ENCODE measurements around the gene ZBTB7C. TPM values are rescaled to one million over a fixed set of nuclear protein-coding genes. Genes with fewer than 3 reads are reported as not detected.
A peak's percentile ranks its signal among the peaks of the same experiment; 100 is the strongest.

The ZBTB7C gene
- total RNA-seq, 1 donor from 2014 or later = 15.0 TPM

GRCh38 chr18:48037481-48038271 is 371.5 kb downstream of the ZBTB7C start:
- no peaks in the 10 kb centered on the region for H3K27me3 ChIP-seq (ENCODE audit: low read depth)
- no peak overlapping the region for H3K27ac ChIP-seq
- no peak overlapping the region for H3K4me3 ChIP-seq
- H3K9me3 ChIP-seq = no peaks in the 10 kb centered on the region
- intact Hi-C loops (cut with DNase I) = no loop called here
- TF ChIP-seq, protein P1, sequence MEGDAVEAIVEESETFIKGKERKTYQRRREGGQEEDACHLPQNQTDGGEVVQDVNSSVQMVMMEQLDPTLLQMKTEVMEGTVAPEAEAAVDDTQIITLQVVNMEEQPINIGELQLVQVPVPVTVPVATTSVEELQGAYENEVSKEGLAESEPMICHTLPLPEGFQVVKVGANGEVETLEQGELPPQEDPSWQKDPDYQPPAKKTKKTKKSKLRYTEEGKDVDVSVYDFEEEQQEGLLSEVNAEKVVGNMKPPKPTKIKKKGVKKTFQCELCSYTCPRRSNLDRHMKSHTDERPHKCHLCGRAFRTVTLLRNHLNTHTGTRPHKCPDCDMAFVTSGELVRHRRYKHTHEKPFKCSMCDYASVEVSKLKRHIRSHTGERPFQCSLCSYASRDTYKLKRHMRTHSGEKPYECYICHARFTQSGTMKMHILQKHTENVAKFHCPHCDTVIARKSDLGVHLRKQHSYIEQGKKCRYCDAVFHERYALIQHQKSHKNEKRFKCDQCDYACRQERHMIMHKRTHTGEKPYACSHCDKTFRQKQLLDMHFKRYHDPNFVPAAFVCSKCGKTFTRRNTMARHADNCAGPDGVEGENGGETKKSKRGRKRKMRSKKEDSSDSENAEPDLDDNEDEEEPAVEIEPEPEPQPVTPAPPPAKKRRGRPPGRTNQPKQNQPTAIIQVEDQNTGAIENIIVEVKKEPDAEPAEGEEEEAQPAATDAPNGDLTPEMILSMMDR (IDR thresholded peaks at IDR 0.05) = peak; percentile 36
- ATAC-seq (no peak), DNase-seq (no peak)
- H3K36me3 ChIP-seq = no peaks in the 10 kb centered on the region
- peaks cover 14% of the 10 kb centered on the region for H3K4me1 ChIP-seq

GRCh38 chr18:48036641-48037421 is 372.4 kb downstream of the ZBTB7C start:
- Histone ChIP-seq H3K9me3 (no peaks in the 10 kb centered on the region), H3K36me3 (no peaks in the 10 kb centered on the region), H3K4me1 (peaks cover 14% of the 10 kb centered on the region), H3K27me3 (ENCODE audit: low read depth) (no peaks in the 10 kb centered on the region), H3K4me3 (no peak overlapping the region), H3K27ac (peak overlapping the region; percentile 31)
- DNase-seq = no peak
- intact Hi-C loops (cut with DNase I) = no loop called here
- TF ChIP-seq, protein P1 (IDR thresholded peaks at IDR 0.05) = no peak
- ATAC-seq = peak; percentile 54 to 58

- DNase-seq (peak; percentile 28), ATAC-seq (peak; percentile 32 to 57)
- TF ChIP-seq, protein P1 (IDR thresholded peaks at IDR 0.05) = no peak
- no peak overlapping the region for H3K27ac ChIP-seq
- H3K4me3 ChIP-seq = no peak overlapping the region
- H3K9me3 ChIP-seq = no peaks in the 10 kb centered on the region
- no peaks in the 10 kb centered on the region for H3K36me3 ChIP-seq
- intact Hi-C loops (cut with DNase I) = no loop called here
- H3K4me1 ChIP-seq = peaks cover 14% of the 10 kb centered on the region
- no peaks in the 10 kb centered on the region for H3K27me3 ChIP-seq (ENCODE audit: low read depth)
Measured at GRCh38 chr18:48036226-48036625, 373.0 kb downstream of the ZBTB7C start.

- Histone ChIP-seq H3K9me3 (no peaks in the 10 kb centered on the region), H3K4me1 (peaks cover 14% of the 10 kb centered on the region), H3K27ac (no peak overlapping the region), H3K4me3 (no peak overlapping the region), H3K36me3 (no peaks in the 10 kb centered on the region), H3K27me3 (ENCODE audit: low read depth) (no peaks in the 10 kb centered on the region)
- DNase-seq (peak; percentile 14), ATAC-seq (no peak)
- intact Hi-C loops (cut with DNase I) = no loop called here
- TF ChIP-seq, protein P1 (IDR thresholded peaks at IDR 0.05) = no peak
Measured at GRCh38 chr18:48035556-48035860, 373.7 kb downstream of the ZBTB7C start.

DNA sequence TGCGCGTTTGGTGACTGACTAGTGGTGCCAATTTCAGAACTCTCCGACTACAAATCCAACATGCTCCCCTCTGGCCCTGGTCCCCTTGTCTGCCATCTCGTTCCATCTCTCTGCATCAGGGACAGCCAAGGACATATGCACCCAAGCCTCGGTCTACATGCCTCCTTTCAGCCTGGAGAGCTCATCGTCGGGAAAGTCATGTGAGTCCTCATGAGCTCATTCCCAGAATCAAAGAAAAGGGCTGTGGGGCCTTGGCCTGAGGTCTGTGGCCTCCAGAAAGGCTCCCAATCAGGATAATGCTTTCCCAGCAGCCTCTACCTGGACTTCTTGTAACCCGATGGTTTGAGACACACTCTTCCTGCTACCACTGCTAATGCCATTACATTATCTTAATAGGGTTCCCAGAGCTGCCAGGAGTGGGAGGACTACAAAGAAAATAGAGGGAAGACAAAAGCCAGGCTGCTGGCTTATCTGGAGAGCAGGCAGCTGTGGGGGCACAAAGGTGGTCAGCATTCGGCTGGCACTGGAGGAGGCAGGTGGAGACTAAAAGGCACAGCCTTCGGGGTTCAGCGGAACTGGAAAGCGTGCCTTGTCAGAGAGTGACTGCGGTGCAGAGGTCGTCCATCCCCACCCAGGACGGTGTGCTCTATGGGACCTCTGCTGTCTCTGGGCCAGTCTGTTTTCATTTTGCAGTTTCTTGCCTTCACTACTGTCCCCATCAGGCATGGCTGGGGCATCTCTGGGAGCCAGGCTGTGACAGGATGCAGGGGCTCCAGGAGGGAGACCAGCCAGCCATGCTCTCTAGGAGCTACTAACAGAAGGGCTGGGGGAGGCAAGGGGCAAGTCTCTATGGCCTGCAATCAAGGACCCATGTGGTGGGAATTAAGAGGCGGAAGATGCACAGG is 374.3 kb downstream of the ZBTB7C start:
- no peak overlapping the region for H3K4me3 ChIP-seq
- peaks cover 14% of the 10 kb centered on the region for H3K4me1 ChIP-seq
- no peak overlapping the region for H3K27ac ChIP-seq
- no peaks in the 10 kb centered on the region for H3K9me3 ChIP-seq
- no peak for ATAC-seq
- no peaks in the 10 kb centered on the region for H3K27me3 ChIP-seq (ENCODE audit: low read depth)
- TF ChIP-seq, protein P1 (IDR thresholded peaks at IDR 0.05) = no peak
- intact Hi-C loops (cut with DNase I) = no loop called here
- DNase-seq = no peak
- H3K36me3 ChIP-seq = no peaks in the 10 kb centered on the region

Data from lower lobe of right lung (tissue), 2 donors.